Hepatocyte (in vitro differentiated cells): ENCODE data around the gene RABGAP1L.

ENCODE experiments used
- CTCF ChIP-seq: fragments of 200-600 bp; sonication (generic); IDR thresholded peaks from 2 replicates; pipeline ENCODE4 v1.5.1; 2016; ENCODE audit warnings: antibody characterized with exemption, mild to moderate bottlenecking; ENCODE audit not compliant: poor library complexity
- EZH2 ChIP-seq: fragments of 200-600 bp; sonication (generic); IDR thresholded peaks from 2 replicates; pipeline ENCODE4 v1.6.1; 2016; ENCODE audit warnings: antibody characterized with exemption, mild to moderate bottlenecking, borderline replicate concordance
- EZH2phosphoT487 ChIP-seq: fragments of 200-600 bp; sonication (generic); IDR thresholded peaks from one replicate; pipeline ENCODE4 v1.6.1; 2018; ENCODE audit warnings: antibody characterized with exemption, mild to moderate bottlenecking, low read depth, moderate library complexity; ENCODE audit not compliant: unreplicated experiment, severe bottlenecking

DNA sequence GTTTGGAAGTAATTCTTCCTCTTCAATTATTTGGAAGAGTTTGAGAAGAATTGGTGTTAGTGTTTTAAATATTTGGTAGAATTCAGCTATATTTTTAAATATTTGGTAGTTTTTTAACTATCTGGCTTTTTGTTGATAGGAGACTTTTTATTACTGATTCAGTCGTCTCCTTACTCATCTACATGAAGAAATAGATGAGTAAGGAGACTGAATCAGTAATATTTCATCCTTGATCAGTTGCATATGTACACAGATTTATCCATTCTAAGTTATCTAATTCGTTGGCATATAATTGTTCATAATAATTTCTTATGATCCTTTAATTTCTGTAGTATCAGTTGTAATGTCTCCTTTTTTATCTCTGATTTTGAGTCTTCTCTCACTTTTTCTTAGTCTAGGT lies 512.5 kb downstream of the RABGAP1L start:
- TF ChIP-seq CTCF: no peak
- TF ChIP-seq EZH2phosphoT487: no peak
- no peak for TF ChIP-seq EZH2
